ENCODE measurements around the gene EHF.

Gene EHF

DNA sequence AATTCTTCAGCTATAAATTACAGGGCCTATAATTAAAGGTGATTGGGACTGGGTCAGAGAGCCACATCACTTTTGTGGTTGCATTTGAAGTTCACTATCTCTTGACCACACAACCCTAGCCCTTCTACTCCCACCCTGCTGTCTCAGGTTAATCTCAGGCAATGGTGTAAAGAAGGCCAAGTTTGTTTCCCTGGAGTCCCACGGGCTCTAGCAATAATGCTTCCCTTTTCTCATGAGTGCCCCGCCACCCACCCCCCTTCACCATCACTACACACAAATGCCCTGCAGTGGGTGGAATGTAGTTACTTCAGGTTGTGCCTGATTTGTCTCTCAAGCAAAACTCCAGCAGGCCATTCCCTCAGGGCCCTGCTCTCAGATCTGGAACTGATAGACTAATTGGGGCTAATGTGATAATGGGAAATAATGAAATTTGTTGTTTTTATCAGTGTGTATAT is 1.8 kb upstream of the EHF start:
- in situ Hi-C loops (cut with HindIII; ENCODE audit: low sequenced_read_pairs) = no loop called here

DNA sequence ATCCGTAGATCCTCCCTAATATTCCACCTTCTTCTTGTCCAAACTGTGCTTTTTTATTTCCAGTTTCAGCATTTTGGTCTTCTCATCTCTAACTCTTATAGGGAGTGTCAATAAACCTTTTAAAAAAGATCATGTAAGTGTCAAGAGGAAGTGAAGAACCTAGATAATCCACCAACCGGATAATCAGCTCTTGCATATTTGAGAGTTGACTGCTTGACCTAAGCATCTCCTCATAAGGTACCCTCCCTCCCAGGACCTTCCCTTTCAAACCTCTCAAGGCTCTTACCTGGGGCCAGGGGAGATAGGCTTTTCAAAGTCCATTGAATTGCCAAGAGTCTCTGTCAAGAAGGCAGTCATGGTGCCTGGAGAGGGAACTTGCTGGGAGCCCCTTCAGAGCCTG is 691 bp upstream of the EHF start:
- in situ Hi-C loops (cut with HindIII; ENCODE audit: low sequenced_read_pairs) = no loop called here

DNA sequence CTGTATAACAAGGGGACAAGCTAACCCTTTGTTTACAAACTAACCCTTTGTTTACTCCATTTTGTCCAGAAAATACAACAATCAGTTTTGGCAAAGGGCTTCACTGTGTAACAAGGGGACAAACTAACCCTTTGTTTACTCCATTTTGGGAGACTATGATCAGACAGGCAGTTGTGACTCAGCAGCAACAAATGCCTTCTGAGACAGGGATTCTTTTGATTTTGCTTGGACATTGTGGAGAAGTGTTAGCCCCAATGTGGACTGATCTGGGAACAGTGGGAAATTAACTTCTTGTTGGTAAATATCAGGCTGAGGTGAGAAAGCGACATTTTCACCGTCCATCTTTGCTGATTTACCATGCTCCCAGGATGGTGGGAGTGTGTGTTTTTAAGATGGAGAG is 983 bp downstream of the EHF start:
- in situ Hi-C loops (cut with HindIII; ENCODE audit: low sequenced_read_pairs) = no loop called here

DNA sequence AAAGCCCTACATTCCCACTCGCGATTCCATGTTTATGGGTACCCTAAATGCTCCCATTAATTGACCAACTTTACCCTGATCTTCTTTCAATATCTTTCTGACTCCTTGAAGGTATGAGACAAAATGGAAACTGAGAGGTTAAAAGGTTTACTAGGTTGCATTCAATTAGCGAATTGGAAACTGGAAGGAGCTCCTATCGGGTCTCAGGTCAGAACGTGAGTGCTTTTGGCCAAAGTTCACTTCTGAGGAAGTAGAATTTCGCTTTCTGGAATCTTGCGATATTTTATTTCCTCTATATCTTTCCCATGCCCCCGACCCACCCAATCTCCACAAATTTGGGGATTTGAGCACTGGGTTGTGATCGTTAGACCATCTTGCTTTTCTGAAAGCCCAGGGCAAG is 2.6 kb downstream of the EHF start:
- in situ Hi-C loops (cut with HindIII; ENCODE audit: low sequenced_read_pairs) = no loop called here

DNA sequence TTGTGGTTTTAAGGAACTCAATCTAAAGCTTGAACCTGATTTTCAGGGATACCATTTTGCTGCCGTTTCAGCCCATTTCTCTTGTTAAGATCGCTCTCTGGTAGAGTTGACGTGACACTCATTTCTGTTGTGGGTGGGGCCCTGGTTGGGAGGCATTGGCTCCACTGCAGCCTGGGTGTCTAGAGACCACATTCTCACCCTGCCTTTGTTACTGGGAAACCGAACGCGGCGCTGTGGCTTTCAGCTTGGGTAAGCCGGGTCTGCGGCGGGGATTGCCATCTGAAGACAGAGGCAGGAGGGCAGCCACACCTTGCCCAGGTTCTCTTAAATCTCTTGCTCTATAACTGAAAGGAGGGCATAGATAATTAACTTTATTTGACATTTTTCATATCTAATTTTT is 3.2 kb downstream of the EHF start:
- in situ Hi-C loops (cut with HindIII; ENCODE audit: low sequenced_read_pairs) = no loop called here

DNA sequence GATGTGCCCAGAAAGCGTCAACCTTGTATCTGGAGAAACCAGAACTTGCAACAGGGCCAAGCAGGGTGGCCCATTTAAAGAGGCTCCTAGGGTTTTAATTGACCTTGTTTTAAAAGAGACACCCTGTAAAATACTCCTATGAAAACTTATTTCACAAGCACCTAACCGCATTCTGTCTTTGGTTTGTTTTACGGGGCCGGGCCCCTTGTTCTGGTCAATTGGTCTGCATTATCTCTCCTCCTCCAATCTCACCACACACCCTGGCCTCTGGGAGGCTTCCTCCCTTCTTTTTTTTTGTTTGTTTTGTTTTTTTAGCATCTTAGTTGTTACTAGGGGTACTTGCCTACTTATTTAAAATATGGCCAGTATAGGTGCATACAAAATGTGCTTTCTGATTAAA is 4.7 kb downstream of the EHF start:
- in situ Hi-C loops (cut with HindIII; ENCODE audit: low sequenced_read_pairs) = no loop called here

GRCh38 chr11:34626393-34626792 is 5.5 kb downstream of the EHF start:
- in situ Hi-C loops (cut with HindIII; ENCODE audit: low sequenced_read_pairs) = no loop called here

DNA sequence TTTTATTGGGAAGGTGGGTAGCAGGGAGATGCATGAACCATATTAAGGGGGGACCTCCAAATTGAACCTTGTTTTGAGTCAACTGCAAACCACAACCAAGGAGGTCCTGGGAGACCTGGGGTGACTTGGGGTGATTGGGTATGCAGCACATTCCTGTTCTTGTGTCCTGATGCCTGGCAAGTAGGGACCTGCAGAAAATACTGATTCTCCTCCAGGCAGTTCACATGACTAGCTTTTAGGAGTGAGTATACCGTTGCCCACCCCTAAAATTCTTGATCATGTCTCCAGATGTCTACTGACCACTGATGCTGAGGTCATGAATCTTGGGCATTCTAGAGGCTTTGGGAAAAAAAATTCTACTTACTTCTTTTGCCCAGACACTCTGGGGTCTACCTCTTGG is 6.3 kb downstream of the EHF start:
- in situ Hi-C loops (cut with HindIII; ENCODE audit: low sequenced_read_pairs) = no loop called here

DNA sequence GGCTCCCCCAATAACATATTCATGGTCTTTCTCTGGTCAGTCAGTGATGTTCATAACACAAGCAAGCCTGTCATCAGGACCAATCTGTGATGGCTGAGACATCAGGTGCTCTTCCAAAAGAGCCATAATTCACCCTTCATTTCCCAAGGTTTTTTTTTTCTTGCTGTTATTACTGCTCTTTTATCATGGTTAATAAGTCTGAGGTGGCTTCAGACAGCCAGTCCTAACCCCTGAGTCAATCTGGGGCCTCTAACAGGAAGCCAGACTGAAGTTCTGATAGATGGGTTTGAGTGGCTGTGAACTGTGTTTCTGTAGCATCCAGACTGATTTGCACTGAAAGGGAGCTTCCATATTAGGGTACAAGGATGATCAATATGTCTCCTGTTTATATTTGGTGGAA is 8.8 kb downstream of the EHF start:
- in situ Hi-C loops (cut with HindIII; ENCODE audit: low sequenced_read_pairs) = loop anchor here (5.0 kb wide), 1 partner anchor 83 kb away; no protein-coding TSS in a partner anchor

- in situ Hi-C loops (cut with HindIII; ENCODE audit: low sequenced_read_pairs) = loop anchor here (5.0 kb wide), 1 partner anchor 82 kb away; no protein-coding TSS in a partner anchor
Measured at GRCh38 chr11:34630544-34630943, 9.7 kb downstream of the EHF start.

- in situ Hi-C loops (cut with HindIII; ENCODE audit: low sequenced_read_pairs) = loop anchor here (5.0 kb wide), 1 partner anchor 81 kb away; no protein-coding TSS in a partner anchor
Measured at GRCh38 chr11:34631297-34631696, 10.4 kb downstream of the EHF start.

DNA sequence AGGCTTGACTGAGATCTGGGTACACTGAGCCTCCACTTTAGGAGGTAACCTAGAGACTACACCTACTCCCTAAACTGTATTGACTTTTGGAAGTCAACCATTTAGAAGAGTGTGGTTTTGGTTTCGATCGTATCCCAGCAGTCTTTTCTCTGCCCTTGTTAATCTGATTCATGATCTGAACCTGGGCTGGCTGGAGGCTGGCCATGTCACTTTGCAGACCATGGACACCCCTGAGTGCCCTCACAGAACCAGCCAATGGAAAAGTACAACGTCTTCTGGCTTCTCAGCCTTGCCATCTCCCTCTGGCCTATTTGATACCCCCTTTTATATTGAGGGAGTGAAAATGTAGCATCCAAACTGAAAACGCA is 10.8 kb downstream of the EHF start:
- in situ Hi-C loops (cut with HindIII; ENCODE audit: low sequenced_read_pairs) = loop anchor here (5.0 kb wide), 1 partner anchor 81 kb away; no protein-coding TSS in a partner anchor

DNA sequence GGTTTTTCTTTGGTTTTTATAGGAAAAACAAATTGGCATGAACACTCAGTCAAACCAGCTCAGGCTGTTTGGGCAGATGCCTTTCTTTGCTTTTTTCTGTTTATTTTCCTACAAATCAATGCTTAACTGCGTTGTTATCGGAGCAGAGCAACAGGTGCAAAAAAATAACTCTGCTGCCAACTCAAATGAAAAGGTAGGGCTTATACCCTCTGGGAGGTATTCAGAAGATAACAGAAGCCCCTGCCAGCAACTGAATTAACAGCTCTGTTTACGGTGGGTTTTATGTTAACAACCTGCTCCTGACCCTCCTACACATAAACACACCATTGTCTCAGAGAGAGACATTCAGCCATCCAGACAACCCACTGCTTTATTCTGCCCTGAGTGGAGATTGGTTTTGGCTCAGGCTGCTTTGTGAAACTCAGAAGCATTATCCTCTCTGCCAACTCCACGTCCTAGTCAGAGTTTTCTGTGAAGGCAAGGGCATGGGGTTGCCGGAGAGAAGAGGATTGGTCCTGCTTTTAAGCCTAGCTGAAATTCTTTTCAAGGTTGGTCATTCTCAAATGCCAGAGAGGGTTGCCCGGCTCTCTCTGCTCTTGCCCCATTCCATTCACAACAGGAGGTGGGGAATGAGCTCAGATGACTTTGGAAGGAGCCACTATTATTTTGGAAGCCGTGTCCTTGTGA is 11.4 kb downstream of the EHF start:
- in situ Hi-C loops (cut with HindIII; ENCODE audit: low sequenced_read_pairs) = loop anchor here (5.0 kb wide), 1 partner anchor 80 kb away; no protein-coding TSS in a partner anchor

DNA sequence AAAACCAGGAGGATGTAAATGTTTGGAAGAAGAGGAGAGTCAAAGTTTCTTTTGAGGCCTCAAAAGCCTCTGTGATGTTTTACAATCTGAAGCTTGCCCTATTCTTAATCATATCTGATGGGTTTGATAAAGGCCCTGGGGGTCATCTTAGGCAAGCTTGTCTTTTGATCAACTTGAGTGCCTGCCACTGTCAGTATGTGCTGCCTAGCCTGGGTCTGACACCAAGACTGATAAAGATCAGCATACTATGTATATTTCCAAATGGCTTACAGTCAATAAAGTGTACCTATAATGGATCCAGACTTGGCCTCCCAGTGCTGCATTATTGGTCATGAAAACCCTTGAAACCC is 12.7 kb downstream of the EHF start:
- in situ Hi-C loops (cut with HindIII; ENCODE audit: low sequenced_read_pairs) = loop anchor here (5.0 kb wide), 1 partner anchor 79 kb away; no protein-coding TSS in a partner anchor

GRCh38 chr11:34633990-34634693 is 13.2 kb downstream of the EHF start:
- in situ Hi-C loops (cut with HindIII; ENCODE audit: low sequenced_read_pairs) = loop anchor here (5.0 kb wide), 1 partner anchor 78 kb away; no protein-coding TSS in a partner anchor

DNA sequence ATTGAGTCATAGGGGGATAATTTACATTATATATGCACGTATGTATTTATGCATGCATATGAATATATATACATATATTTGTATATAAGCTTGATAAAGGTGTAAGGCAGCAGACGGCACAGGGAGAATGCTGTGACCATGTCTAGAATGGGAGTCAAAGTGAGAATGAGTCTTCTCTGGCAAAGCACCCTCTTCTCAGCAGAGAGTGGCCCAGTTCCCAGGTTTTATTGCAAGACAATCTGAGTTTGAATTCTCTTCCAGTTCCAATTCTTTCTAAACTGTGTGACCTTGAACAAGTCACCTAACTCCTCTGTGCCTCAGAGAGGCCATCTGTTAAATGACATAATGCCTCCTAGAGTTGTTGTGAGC is 13.8 kb downstream of the EHF start:
- in situ Hi-C loops (cut with HindIII; ENCODE audit: low sequenced_read_pairs) = loop anchor here (5.0 kb wide), 1 partner anchor 78 kb away; no protein-coding TSS in a partner anchor

DNA sequence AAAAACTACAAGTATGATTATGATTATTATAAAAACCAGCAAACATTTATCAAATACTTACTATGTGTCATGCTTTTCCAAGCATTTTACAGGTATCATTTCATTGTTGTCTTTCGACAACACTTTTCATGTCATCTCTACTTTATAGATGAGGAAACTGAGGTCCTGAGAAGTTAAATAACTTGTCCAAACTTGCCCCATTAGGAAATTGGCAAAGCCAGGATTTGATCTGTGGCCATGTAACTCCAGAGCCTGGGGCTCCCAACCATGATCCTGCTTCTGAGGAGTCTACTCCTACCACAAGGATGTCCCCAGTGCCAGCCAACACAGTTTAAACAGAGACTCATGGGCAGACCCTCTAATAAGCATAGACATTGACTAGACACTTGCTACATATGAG is 15.2 kb downstream of the EHF start:
- in situ Hi-C loops (cut with HindIII; ENCODE audit: low sequenced_read_pairs) = no loop called here

DNA sequence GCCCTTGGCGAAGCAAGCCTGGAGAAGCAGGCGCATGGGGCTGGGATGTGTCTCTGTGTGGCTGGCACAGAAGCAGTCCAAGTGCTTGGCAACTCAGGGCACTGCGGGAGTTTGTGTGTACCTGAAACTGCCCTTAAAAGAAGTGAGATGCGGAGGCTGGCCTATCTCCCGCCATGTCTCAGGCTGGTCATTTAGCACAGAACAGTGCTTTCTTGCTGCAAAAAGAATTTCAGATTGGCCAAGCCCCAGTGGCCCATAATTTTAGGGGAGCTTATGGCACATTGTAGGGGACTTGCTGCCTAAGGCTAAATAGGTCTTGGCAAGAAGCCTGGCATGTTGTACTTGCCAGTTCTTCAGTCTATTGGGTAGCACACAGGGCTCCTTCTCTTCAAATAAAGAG is 16.4 kb downstream of the EHF start:
- in situ Hi-C loops (cut with HindIII; ENCODE audit: low sequenced_read_pairs) = no loop called here

DNA sequence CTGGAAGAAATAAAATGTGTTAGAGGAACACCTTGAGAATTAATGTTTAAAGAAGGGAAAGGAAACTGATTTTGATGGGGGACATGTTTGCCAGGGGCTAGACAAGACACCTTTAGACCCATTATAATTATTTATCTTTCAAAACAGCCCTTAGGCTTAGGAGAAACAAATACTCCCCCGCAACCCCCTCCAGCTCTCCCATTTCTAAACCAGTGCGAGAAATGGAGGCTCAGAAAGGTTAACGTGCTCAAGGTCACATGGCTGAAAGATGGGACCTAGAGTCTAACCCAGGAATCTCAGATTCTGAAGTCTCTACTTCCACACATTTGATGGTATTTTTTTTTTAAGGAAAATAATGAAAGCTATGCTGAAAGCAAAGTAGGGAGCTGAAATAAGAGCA is 18.0 kb downstream of the EHF start:
- in situ Hi-C loops (cut with HindIII; ENCODE audit: low sequenced_read_pairs) = no loop called here

DNA sequence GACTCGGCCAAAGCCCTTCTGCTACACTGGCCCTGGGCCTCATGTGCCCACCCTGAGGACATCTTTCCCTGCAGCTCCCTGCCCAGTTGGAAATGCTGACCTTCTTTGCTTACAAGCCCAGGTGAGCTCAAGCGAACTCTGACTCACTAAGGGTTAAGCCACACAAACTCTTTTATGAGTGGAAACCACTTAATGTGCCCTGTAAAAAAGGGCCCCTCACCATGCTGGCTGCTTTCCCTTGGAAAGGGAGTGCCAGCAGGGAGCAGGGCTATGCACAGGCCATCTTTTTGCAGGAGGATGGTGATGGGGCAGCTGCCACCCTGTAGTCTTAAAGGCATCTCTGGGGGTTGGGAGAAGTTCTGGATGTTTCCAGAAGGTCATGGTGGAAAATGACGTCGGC is 18.7 kb downstream of the EHF start:
- in situ Hi-C loops (cut with HindIII; ENCODE audit: low sequenced_read_pairs) = no loop called here

- in situ Hi-C loops (cut with HindIII; ENCODE audit: low sequenced_read_pairs) = no loop called here
Measured at GRCh38 chr11:34640050-34640923, 19.4 kb downstream of the EHF start.

All from endothelial cell of hepatic sinusoid (primary cell).